Activated CD4-positive, alpha-beta T cell treated with anti-CD3 and anti-CD28 coated beads, Interleukin-2, amount 10 ng/mL, durations not matched to agents 24 days and 14 days (primary cell): ENCODE measurements around the gene RMDN3. TPM values are rescaled to one million over a fixed set of nuclear protein-coding genes. Genes with fewer than 3 reads are reported as not detected.
A peak's percentile ranks its signal among the peaks of the same experiment; 100 is the strongest.

Experiments used
- DNase-seq: peaks from one replicate; pipeline ENCODE4 v3.0.0; 2022
- H3K27ac Mint-ChIP-seq: one replicate; pipeline ENCODE4 v1.8.0; 2022; ENCODE audit warnings: mild to moderate bottlenecking, mixed read lengths
- H3K27me3 Mint-ChIP-seq: one replicate; pipeline ENCODE4 v1.8.0; 2022; ENCODE audit warnings: mixed read lengths
- H3K36me3 Mint-ChIP-seq: one replicate; pipeline ENCODE4 v1.8.0; 2022; ENCODE audit warnings: low read depth, mild to moderate bottlenecking, mixed read lengths
- H3K4me1 Mint-ChIP-seq: one replicate; pipeline ENCODE4 v1.8.0; 2021; ENCODE audit warnings: mixed read lengths
- H3K4me3 Mint-ChIP-seq: one replicate; pipeline ENCODE4 v1.8.0; 2022; ENCODE audit warnings: mild to moderate bottlenecking, moderate library complexity, mixed read lengths
- H3K9me3 Mint-ChIP-seq: one replicate; pipeline ENCODE4 v1.8.0; 2021; ENCODE audit warnings: mixed read lengths
- intact Hi-C: fragments of 100-400 bp; cut with micrococcal nuclease; formaldehyde crosslinking; loops from one replicate; pipeline ENCODE4 v1.15.1; 2023
- total RNA-seq: library from RNA; stranded (reverse); gene quantifications from 2 replicates; pipeline ENCODE4 v1.2.3, GENCODE V29; 2022

The RMDN3 gene
- total RNA-seq, 1 donor from 2014 or later, result 36.1 TPM

GRCh38 chr15:40751745-40752144 is 3.3 kb downstream of the RMDN3 start:
- peaks cover 40% of the 10 kb centered on the region for H3K36me3 Mint-ChIP-seq
- H3K27ac Mint-ChIP-seq, result no peak overlapping the region
- no peak for DNase-seq
- no peak overlapping the region for H3K4me3 Mint-ChIP-seq
- H3K9me3 Mint-ChIP-seq, result no peaks in the 10 kb centered on the region
- intact Hi-C loops, result no loop called here
- H3K27me3 Mint-ChIP-seq, result no peaks in the 10 kb centered on the region
- peaks cover 40% of the 10 kb centered on the region for H3K4me1 Mint-ChIP-seq

GRCh38 chr15:40750885-40751284 is 4.2 kb downstream of the RMDN3 start:
- Mint-ChIP-seq H3K4me3 (no peak overlapping the region), H3K27me3 (no peaks in the 10 kb centered on the region), H3K4me1 (peaks cover 37% of the 10 kb centered on the region), H3K9me3 (no peaks in the 10 kb centered on the region), H3K36me3 (peaks cover 44% of the 10 kb centered on the region), H3K27ac (no peak overlapping the region)
- DNase-seq, result no peak
- intact Hi-C loops, result no loop called here

GRCh38 chr15:40749151-40749630 is 5.9 kb downstream of the RMDN3 start:
- peaks cover 44% of the 10 kb centered on the region for H3K4me1 Mint-ChIP-seq
- no peak for DNase-seq
- intact Hi-C loops, result no loop called here
- no peaks in the 10 kb centered on the region for H3K9me3 Mint-ChIP-seq
- H3K4me3 Mint-ChIP-seq, result no peak overlapping the region
- H3K27ac Mint-ChIP-seq, result peak overlapping the region; percentile 52
- no peaks in the 10 kb centered on the region for H3K27me3 Mint-ChIP-seq
- peaks cover 53% of the 10 kb centered on the region for H3K36me3 Mint-ChIP-seq

- Mint-ChIP-seq H3K4me1 (peaks cover 43% of the 10 kb centered on the region), H3K36me3 (peaks cover 54% of the 10 kb centered on the region), H3K27ac (peak overlapping the region; percentile 10), H3K4me3 (no peak overlapping the region), H3K27me3 (no peaks in the 10 kb centered on the region), H3K9me3 (no peaks in the 10 kb centered on the region)
- no peak for DNase-seq
- intact Hi-C loops, result no loop called here
These were observed 7.1 kb downstream of the RMDN3 start for GRCh38 chr15:40747685-40748631.

- Mint-ChIP-seq H3K4me3 (no peak overlapping the region), H3K9me3 (no peaks in the 10 kb centered on the region), H3K27me3 (no peaks in the 10 kb centered on the region), H3K36me3 (peaks cover 52% of the 10 kb centered on the region), H3K27ac (peak overlapping the region; percentile 48), H3K4me1 (peaks cover 40% of the 10 kb centered on the region)
- DNase-seq, result no peak
- intact Hi-C loops, result no loop called here
These were observed 8.1 kb downstream of the RMDN3 start for GRCh38 chr15:40746916-40747418.

- H3K4me3 Mint-ChIP-seq, result peak overlapping the region; percentile 7
These were observed 10.3 kb downstream of the RMDN3 start for GRCh38 chr15:40744815-40745152.

GRCh38 chr15:40743921-40744814 is 10.9 kb downstream of the RMDN3 start:
- no peaks in the 10 kb centered on the region for H3K27me3 Mint-ChIP-seq
- peak overlapping the region; percentile 94 for H3K27ac Mint-ChIP-seq
- peaks cover 35% of the 10 kb centered on the region for H3K4me1 Mint-ChIP-seq
- peak; percentile 91 for DNase-seq
- peaks cover 50% of the 10 kb centered on the region for H3K36me3 Mint-ChIP-seq
- H3K9me3 Mint-ChIP-seq, result no peaks in the 10 kb centered on the region
- intact Hi-C loops, result loop anchor here (1.0 to 2.0 kb wide), 3 partner anchors 11 to 49 kb away; partner anchors contain the start of genes RAD51 and RMDN3
- H3K4me3 Mint-ChIP-seq, result peak overlapping the region; percentile 70

More at GRCh38 chr15:40744815-40745152, 10.3 kb downstream of the RMDN3 start:
- no peak for DNase-seq
- intact Hi-C loops, result loop anchor here (1.0 to 2.0 kb wide), 3 partner anchors 11 to 50 kb away; partner anchors contain the start of genes RAD51 and RMDN3
- Mint-ChIP-seq H3K9me3 (no peaks in the 10 kb centered on the region), H3K27ac (peak overlapping the region; percentile 94), H3K36me3 (peaks cover 50% of the 10 kb centered on the region), H3K4me1 (peaks cover 35% of the 10 kb centered on the region), H3K27me3 (no peaks in the 10 kb centered on the region)

GRCh38 chr15:40743485-40743901 is 11.6 kb downstream of the RMDN3 start:
- DNase-seq, result no peak
- no peaks in the 10 kb centered on the region for H3K27me3 Mint-ChIP-seq
- intact Hi-C loops, result no loop called here
- H3K27ac Mint-ChIP-seq, result peak overlapping the region; percentile 94
- peaks cover 35% of the 10 kb centered on the region for H3K4me1 Mint-ChIP-seq
- peak overlapping the region; percentile 70 for H3K4me3 Mint-ChIP-seq
- peaks cover 53% of the 10 kb centered on the region for H3K36me3 Mint-ChIP-seq
- H3K9me3 Mint-ChIP-seq, result no peaks in the 10 kb centered on the region

- intact Hi-C loops, result no loop called here
- Mint-ChIP-seq H3K4me1 (peaks cover 20% of the 10 kb centered on the region), H3K4me3 (no peak overlapping the region), H3K27me3 (no peaks in the 10 kb centered on the region), H3K9me3 (no peaks in the 10 kb centered on the region), H3K27ac (no peak overlapping the region), H3K36me3 (peaks cover 57% of the 10 kb centered on the region)
- no peak for DNase-seq
These were observed 15.2 kb downstream of the RMDN3 start for GRCh38 chr15:40739854-40740253.

GRCh38 chr15:40739047-40739446 is 16.0 kb downstream of the RMDN3 start:
- no peaks in the 10 kb centered on the region for H3K9me3 Mint-ChIP-seq
- no peak for DNase-seq
- no peak overlapping the region for H3K27ac Mint-ChIP-seq
- no peak overlapping the region for H3K4me3 Mint-ChIP-seq
- peaks cover 14% of the 10 kb centered on the region for H3K4me1 Mint-ChIP-seq
- no peaks in the 10 kb centered on the region for H3K27me3 Mint-ChIP-seq
- intact Hi-C loops, result no loop called here
- peaks cover 58% of the 10 kb centered on the region for H3K36me3 Mint-ChIP-seq

- Mint-ChIP-seq H3K27ac (no peak overlapping the region), H3K4me3 (no peak overlapping the region), H3K9me3 (no peaks in the 10 kb centered on the region), H3K27me3 (no peaks in the 10 kb centered on the region), H3K4me1 (no peaks in the 10 kb centered on the region), H3K36me3 (peaks cover 59% of the 10 kb centered on the region)
- intact Hi-C loops, result no loop called here
- no peak for DNase-seq
These were observed 18.0 kb downstream of the RMDN3 start for GRCh38 chr15:40737048-40737447.

GRCh38 chr15:40736575-40736974 is 18.5 kb downstream of the RMDN3 start:
- Mint-ChIP-seq H3K27ac (no peak overlapping the region), H3K4me3 (no peak overlapping the region), H3K9me3 (no peaks in the 10 kb centered on the region), H3K4me1 (no peaks in the 10 kb centered on the region), H3K27me3 (no peaks in the 10 kb centered on the region), H3K36me3 (peaks cover 64% of the 10 kb centered on the region)
- DNase-seq, result no peak
- intact Hi-C loops, result no loop called here

- Mint-ChIP-seq H3K27me3 (no peaks in the 10 kb centered on the region), H3K9me3 (no peaks in the 10 kb centered on the region), H3K36me3 (peaks cover 63% of the 10 kb centered on the region), H3K27ac (no peak overlapping the region), H3K4me1 (peaks cover 2% of the 10 kb centered on the region), H3K4me3 (no peak overlapping the region)
- intact Hi-C loops, result no loop called here
- no peak for DNase-seq
These were observed 24.0 kb downstream of the RMDN3 start for GRCh38 chr15:40731034-40731433.
